Breast epithelium (tissue), 3 donors: Measurements from ENCODE around the gene ZNF888.

Source experiments
- CTCF ChIP-seq, 3 donors: fragments of 450-650 bp; IDR thresholded peaks; one replicate each; pipeline ENCODE4 v1.5.1; 2016 to 2017; ENCODE audit warnings: antibody characterized with exemption in 3 of 3, mild to moderate bottlenecking in 3 of 3, moderate library complexity in 3 of 3
- POLR2A ChIP-seq: fragments of 450-650 bp; IDR thresholded peaks from one replicate; pipeline ENCODE4 v1.6.1; 2016; ENCODE audit warnings: antibody characterized with exemption, mild to moderate bottlenecking, moderate library complexity
- POLR2AphosphoS5 ChIP-seq, 3 donors: sonication (generic); formaldehyde crosslinking; IDR thresholded peaks; one replicate each; pipeline ENCODE4 v1.6.1; 2017; ENCODE audit warnings: antibody characterized with exemption in 3 of 3

GRCh38 chr19:52946322-52947310 is 23.4 kb upstream of the ZNF888 start:
- TF ChIP-seq CTCF (IDR thresholded peaks at IDR 0.05): no peak
- no peak for TF ChIP-seq POLR2AphosphoS5 (IDR thresholded peaks at IDR 0.05)
- TF ChIP-seq POLR2A: no peak
